ENCODE measurements around the gene PBX3.

DNA sequence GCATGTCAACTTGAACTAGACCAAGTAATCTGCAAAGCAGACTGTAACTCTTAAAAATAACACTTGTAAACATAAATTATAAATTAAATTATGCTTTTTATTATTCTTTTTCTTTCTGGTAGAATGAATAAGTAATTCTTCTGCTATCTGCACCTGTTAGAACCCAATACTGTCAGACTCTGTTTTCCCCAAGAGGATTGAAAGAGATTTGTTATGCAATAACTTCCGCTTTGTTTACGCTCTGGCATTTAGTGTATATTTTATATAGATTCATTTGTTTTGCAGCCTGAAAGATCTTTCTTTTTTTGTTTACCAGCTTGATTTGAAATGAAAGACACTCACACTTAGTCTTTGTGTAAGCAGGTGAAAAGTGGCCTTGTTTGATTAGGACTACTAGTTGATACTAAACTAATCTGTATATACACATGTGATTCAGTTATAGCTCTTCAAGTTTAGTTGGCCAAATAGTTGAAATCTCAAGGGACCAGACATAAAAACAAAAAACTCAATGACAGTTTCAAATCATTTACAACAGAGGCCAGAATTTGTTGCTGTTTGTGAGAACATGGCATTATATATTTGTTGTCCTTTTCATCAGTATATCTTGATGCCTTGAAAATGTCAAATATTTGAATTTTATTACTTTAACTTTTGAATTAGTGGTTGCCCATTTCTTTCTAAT is 155.8 kb downstream of the PBX3 start:
- TF ChIP-seq CTCF (IDR thresholded peaks at IDR 0.05) = no peak
- TF ChIP-seq POLR2A (IDR thresholded peaks at IDR 0.05) = no peak
